Raji (cell line): ENCODE results near the gene TPO.

Source experiments
- POLR2A ChIP-seq: IDR thresholded peaks from 2 replicates; pipeline ENCODE4 v1.6.1; 2011; ENCODE audit warnings: low read depth, low read length, control low read depth; ENCODE audit not compliant: insufficient read depth

Gene TPO

DNA sequence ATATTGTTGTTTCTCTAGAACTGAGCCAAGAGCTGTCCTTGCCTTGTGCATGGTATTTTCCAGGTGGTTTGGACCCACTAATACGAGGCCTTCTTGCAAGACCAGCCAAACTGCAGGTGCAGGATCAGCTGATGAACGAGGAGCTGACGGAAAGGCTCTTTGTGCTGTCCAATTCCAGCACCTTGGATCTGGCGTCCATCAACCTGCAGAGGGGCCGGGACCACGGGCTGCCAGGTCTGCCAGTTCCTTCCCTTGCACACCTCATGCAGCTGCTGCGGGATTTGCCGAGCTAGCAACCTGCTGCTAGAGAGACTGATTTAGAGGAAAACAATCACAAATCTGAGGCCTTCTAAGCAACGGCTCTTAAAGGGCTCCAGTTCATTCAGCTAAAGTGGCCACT, 74.5 kb downstream of the TPO start:
- no peak for TF ChIP-seq POLR2A

DNA sequence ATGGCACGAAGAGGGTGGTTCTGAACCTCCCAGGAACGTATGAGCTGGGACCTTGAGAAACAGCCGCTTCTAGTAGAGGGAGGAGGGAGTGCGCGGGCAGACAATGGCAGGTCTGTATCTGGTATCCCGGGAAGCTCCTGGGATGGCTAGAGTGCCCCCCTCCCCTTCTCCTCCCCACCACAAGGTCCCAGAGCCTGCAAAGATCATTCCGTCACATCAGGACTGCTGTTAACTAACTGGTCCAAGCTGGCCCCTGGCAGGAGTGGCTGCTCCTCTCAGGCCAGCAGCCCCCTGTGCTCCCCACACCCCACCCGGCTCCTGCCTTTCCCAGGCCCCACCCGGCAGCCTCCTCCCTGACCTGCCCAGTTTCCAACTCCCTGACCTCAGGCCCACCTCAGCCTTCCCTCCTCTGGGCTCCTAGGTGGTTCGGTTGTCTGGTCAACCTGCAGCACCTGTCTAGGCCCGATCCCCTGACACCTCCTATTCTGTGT, 75.0 kb downstream of the TPO start:
- TF ChIP-seq POLR2A, result no peak

DNA sequence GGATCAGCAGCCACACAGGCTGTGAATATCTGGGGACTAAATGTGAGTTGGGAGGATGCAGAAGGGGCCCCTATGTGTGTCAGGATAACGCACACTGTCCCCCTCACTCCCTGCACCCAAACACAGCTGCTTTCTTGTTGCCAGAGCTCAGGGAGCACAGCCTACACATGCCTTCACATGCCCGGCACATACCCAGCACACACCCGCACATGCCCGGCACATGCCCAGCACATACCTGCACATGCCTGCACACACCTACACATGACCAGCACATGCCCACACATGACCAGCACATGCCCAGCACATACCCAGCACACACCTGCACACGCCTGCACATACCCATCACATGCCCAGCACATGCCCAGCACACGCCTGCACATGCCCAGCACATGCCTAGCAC, 75.6 kb downstream of the TPO start:
- no peak for TF ChIP-seq POLR2A

DNA sequence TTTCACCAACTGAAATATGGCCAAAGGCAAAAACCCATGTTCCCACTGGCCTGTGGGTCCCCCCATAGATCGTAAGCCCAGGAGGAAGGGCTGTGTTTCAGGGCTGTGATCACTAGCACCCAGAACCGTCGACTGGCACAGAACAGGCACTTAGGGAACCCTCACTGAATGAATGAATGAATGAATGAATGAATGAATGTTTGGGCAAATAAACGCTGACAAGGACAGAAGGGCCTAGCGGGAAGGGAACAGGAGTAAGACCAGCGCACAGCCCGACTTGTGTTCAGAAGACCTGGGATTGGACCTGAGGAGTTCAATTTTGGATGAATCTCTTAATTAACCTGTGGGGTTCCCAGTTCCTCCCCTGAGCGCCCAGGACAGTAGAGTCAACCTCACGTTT, 76.2 kb downstream of the TPO start:
- no peak for TF ChIP-seq POLR2A

DNA sequence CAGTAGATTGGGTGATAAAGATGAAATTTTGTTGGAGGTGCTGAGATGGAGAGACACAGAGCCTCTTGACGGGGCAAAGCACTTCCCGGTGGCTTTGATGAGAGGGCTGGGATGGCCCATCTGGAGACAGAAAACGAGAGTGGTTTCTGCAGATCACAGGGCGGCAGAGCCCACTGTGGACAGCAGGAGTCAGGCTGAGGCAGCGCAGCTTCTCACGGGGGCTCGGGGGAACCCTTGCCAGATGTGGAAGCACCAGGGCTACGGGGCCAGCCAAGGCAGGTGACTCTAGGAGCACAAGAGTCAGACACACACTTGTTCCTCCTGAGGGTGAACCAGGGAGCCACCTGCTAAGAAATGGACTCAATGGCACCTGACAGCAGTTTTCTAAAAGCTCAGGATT, 78.5 kb downstream of the TPO start:
- no peak for TF ChIP-seq POLR2A

DNA sequence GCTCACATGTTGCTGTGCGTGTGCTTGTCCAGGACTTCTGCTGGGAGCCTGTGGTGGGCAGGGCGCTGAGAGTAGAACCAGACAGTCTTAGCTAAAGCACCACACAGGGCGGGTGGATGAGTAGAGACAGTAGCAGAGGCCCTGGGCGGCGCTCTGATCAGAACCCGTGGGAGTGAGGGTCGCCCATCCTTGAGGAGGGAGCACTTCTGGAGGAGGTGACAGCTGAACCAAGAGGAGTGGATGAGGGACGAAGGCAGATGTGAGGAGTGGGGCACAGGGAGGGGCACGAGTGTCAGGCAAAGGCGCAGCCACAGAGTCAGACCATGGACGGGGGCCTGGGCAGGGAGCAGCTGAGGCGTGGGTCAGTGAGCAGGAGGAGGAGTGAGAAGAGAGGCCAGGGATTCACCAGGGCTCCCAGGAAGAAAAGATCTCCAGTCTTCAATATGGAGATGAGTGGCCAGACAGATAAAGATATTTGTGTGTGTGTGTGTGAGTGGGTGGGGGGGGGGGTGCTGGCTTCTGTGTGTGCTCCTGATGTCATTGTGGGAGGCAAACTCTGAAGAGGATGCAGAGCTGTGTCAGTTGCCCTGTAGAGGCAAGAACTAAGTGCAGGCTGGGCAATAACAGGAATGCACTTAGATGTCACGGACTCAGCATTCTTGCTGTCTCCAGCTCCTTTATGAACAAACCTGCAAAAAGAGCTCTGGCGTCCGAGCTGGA, 79.6 kb downstream of the TPO start:
- TF ChIP-seq POLR2A, result no peak

DNA sequence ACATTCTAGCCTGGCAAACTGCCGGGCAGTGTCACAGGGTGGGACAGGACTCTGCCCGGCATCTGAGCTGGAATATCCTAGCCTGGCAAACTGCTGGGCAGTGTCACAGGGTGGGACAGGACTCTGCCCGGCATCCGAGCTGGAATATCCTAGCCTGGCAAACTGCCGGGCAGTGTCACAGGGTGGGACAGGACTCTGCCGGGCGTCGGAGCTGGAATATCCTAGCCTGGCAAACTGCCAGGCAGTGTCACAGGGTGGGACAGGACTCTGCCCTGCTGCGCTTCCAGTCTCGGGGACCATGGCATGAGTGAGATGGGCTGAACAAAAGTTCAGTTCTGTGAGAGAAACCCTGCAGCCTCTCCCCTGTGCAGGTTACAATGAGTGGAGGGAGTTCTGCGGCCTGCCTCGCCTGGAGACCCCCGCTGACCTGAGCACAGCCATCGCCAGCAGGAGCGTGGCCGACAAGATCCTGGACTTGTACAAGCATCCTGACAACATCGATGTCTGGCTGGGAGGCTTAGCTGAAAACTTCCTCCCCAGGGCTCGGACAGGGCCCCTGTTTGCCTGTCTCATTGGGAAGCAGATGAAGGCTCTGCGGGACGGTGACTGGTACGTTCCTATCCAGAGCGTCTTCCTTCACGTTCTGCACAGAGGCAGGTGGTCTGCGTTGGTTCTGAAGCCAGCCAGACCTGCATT, 80.3 kb downstream of the TPO start:
- no peak for TF ChIP-seq POLR2A

DNA sequence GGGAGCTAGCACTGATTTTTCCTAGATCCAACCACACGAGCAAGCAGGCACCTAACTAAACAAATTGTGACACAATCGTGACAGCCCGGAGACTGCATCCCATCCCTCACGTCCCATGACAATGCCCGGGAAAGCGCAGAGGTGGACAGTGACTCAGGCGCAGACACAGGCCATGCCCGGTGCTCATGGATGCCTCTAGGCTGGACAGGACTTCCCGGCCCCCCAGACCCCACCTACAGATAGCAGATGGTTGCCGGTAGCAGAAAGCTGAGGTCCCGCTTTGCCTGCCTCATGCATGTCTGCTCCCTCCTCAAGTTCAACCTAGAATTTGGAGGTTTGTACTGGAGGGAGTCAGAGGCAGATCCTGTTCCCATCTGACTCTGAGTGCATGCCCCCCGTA, 81.0 kb downstream of the TPO start:
- TF ChIP-seq POLR2A, result no peak

DNA sequence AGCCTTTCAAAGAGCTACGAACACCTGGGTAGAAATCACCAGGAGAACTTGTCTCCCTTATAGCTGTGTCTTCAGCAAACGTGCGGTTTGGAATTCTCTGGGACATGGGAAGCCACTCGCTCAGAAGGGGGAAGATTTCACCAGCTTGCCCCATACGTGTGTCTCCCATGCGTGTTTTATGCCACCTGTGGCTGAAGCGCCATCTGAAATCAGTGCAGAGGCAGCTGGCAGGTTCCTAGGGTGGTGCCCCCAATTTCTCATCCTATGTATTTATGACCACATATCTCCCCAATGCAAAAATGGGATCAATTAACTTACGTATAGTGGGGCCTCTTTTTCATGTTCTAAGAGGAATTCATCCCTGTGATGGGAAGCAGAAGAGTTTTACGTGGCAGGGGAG, 81.6 kb downstream of the TPO start:
- TF ChIP-seq POLR2A, result no peak

DNA sequence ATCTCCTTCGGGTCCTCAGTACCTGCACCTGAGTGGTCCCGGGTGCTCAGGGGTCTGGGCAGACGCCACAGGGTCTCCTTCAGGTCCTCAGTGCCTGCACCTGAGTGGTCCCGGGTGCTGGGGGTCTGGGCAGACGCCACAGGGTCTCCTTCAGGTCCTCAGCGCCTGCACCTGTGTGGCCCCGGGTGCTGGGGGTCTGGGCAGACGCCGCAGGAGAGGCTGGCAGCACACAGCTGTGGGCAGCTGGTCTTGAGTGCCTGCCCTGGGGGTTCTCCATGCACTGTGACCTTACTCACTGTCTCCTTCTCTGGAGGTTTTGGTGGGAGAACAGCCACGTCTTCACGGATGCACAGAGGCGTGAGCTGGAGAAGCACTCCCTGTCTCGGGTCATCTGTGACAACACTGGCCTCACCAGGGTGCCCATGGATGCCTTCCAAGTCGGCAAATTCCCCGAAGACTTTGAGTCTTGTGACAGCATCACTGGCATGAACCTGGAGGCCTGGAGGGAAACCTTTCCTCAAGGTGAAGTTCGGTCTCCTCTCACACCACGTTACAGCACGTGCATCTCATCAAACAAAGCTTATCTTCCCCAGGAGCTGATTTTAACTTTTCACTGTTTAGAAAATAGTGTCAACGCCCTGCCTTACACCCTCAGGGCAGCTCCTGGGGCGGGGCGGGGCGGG, 82.6 kb downstream of the TPO start:
- no peak for TF ChIP-seq POLR2A

DNA sequence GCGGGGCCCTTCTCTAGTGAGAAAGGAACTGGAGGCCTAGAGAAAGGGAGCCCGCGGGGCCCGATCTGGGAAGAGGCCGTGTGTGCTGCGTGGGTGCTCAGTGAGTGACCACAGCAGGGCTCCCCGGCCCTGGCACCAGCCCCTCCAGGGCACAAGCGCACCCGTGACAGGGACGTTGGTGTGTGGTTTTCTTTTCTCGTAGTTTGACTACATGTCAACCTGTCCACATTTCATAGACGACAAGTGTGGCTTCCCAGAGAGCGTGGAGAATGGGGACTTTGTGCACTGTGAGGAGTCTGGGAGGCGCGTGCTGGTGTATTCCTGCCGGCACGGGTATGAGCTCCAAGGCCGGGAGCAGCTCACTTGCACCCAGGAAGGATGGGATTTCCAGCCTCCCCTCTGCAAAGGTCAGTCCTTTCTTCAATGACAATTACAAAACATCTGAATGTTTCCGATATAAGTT, 83.1 kb downstream of the TPO start:
- no peak for TF ChIP-seq POLR2A

DNA sequence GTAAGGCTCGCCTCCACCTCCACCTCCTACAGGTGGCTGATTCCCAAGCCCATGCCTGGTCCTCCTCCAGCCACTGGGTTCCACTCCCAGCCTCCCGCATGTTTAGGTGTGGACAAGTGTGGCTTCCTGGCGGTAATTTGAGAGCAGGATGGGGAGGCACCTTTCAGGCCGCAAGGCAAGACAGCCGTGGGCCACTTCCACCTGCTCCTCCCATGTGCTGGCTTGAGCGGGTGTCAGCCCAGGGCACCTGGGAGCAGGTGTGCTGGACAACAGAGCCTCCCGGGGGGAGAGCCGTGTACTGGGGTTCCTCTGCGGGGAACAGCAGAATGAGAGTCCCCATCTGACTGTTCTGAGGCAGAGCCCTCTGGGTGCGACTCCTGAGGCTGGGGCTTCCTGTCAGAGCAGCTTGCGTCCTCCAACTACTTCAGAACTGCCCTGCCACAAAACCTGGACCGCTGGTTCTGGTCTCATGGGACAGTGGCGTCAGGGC, 83.9 kb downstream of the TPO start:
- no peak for TF ChIP-seq POLR2A

DNA sequence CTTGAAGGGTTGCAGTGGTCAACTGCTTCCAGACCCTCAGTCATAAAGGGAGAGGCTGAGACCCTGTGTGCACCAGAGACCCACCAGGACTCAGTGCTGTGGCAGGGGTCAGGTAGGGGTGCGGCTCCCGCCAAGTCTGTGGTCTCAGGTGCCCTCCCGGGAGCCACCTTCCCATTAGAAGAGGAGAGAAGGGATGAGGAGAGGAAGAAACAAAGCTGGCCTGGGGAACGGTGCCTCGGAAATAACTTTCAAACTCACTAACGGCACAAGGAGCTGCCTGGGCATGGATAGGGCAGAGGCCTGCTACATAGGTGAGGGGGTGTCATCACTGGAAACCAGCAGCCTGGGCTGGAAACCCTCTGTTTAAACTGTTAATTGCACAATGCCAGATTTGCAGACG, 84.9 kb downstream of the TPO start:
- no peak for TF ChIP-seq POLR2A

DNA sequence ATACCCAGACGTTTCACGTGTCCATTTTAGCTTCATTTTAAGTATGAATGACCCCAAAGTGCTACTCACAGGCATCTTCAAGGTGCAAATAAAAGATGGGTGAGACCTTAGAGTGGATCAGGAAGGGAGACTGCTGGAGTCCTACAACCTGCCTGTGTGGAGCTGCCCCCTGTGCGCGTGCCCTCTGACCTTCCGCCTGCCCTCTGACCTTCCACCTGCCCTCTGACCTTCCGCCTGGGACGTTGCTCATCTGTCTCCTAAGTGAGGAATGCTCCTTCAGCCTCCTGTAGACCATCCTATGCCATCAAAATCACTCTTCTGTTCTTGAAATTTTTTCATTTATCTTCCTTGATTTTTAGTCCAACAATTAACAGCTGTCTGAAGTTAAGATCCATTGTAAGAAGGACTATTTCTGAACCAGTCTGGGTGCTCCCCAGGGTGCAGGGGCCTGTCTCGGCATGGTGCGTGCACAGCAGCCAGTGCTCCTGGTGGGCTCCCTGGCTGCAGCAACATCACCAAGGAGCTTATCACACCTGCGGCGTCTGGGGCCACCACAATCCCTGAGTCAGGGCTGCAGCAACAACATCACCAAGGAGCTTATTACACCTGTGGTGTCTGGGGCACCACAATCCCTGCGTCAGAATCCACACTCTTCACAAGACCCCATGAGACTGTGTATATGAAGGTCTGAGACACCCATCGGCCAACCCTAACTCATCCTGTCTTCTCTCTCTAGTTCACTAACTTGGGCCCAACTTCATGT, 86.0 kb downstream of the TPO start:
- no peak for TF ChIP-seq POLR2A
